UCSD-AML1 (cell line): ENCODE measurements around the gene SVOPL.

Source experiments
- DNase-seq: peaks from one replicate; lab custom pipeline; 2025; ENCODE audit not compliant: unreplicated experiment; lab: John Stamatoyannopoulos, UW

Gene SVOPL

DNA sequence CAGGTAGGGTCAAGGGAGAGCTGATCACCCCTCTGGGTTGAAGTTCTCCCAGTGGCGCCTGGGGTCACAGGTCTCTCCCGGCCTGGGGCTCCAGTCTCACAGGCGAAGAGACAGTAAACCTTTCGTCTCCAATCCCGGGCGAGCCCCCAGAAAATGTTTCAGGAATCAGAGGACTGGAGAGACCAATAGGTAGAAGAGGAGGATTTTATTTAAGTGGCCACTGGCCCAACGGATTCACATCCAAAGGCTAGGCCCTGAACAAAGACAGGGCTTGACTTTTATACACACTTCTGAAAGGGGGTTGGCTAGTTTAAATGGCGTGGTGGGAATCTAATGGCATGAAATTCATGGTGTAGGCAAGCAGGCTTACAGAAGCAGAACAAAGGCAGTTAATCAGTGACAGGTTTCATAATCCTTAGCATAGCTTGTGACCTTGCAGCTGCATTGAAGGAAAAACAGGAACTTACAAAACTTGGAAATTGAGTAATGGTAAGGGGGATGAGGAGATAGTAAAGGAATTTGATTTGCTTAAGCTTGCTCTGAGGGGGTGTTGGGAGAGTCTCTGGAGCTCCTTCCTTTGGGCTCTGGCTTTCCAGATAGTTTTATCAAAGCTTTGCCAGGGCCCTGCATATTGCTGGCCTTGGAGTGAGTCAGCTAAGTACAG is 135.6 kb downstream of the SVOPL start:
- no peak for DNase-seq

GRCh38 chr7:138565071-138565450 is 136.1 kb downstream of the SVOPL start:
- peak; percentile 7 for DNase-seq

DNA sequence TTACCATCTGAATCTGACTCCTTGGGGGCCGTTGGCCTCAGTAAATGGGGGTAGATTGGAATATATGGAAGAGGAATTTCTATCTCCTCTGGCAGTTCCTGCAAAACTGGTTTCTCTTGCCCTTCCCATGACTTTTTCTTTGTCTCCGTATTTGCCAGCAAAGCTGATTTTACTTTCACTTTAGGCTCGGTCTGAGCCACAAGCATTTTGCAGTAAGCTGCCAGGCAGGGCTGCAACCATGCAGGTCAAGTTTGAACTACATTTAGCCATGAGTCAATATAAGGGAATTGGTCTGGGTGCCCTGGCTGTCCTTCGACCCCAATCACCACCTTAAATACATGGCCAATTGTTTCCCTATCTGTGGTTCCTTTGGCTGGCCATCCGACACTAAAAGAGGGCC is 136.8 kb downstream of the SVOPL start:
- DNase-seq, result no peak

- DNase-seq, result no peak
These were observed 137.4 kb downstream of the SVOPL start for GRCh38 chr7:138563808-138564207.

DNA sequence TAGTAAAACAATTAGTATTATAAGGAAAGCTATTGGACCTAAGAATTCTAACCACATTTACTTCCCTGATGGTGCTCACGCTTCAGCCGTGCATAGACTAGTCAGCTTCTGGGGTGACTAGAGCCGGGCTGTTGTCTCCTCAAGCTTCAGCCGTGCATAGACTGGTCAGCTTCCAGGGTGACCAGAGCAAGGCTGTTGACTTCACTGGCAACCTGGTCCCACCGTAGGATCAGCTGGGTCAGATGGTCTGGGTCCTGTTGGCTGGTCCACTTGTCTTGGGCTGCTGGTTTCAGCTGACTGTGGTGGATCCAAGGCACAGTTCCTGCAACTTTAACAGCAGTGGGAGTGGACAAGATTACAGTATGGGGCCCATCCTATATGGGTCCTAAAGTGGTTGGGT is 141.7 kb downstream of the SVOPL start:
- no peak for DNase-seq

DNA sequence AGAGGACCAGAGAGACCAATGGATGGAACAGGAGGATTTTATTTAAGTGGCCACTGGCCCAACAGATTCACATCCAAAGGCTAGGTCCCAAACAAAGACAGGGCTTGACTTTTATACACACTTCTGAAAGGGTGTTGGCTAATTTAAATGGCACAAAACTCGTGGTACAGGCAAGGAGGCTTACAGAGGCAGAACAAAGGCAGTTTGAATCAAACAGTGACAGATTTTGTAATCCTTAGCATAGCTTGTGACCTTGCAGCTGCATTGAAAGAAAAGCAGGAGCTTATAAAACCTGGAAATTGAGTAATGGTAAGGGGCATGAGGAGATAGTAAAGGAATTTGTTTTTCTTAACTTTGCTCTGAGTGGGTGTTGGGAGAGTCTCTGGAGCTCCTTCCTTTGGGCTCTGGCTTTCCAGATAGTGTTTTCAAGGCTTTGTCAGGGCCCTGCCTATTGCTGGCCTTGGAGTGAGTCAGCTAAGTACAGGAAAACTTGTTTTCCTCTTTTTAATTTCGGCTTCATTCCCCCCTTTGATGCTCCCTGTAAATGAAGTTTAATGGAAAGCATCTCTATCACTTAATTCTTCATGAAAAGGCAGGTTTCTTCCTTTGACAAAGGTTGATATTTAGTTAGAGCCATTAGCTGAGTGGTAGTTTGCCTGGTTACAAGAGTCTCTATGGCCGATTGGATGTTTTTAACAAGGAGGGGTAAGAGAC is 144.2 kb downstream of the SVOPL start:
- DNase-seq, result no peak

- DNase-seq, result no peak
These were observed 145.5 kb downstream of the SVOPL start for GRCh38 chr7:138555684-138556083.

DNA sequence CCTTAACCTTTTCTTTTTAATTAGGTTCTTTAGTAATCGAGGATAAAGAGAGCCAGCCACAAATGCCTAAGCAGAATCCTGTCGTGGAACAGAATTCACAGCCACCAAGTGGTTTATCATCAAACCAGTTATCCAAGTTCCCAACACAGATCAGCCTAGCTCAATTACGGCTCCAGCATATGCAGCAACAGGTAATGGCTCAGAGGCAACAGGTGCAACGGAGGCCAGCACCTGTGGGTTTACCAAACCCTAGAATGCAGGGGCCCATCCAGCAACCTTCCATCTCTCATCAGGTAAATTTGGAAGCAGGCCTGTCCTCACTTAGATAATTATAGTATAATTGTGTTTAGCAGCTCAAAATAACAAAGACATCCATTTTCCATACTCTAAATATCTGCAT is 146.5 kb downstream of the SVOPL start:
- DNase-seq, result no peak

DNA sequence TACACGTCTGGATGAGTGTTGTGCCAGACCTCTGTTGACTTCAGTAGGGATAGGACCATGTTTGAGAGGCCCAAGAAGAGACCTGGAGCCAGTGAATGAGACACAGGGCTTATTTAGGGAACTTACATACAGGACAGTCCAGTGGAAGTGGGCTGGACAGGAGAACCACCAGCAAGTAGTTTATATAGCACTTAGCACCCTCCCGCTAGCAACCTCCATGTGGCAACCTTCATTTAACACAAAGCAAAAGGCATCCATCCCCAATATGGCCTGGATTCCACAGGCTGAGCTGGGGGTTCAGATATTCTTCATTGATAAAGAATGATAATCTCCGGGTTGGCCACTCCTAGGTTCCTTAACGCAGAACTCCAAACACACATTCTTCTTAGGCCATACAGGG is 147.4 kb downstream of the SVOPL start:
- no peak for DNase-seq

DNA sequence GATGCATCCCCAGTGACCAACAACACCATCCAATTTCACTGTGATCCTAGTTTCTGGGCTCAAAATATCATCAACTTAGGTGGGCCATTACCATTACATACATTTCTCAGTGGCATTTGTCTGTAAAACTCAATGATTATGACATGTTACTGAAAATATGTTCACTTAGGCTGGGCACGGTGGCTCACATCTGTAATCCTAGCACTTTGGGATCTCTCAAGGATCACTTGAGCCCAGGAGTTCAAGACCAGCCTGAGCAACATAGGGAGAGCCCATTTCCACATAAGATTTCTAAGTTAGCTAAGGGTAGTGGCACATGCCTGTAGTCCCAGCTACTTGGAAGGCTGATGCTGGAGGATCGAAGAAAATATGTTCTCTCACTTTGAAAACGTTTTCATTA is 150.1 kb downstream of the SVOPL start:
- no peak for DNase-seq

DNA sequence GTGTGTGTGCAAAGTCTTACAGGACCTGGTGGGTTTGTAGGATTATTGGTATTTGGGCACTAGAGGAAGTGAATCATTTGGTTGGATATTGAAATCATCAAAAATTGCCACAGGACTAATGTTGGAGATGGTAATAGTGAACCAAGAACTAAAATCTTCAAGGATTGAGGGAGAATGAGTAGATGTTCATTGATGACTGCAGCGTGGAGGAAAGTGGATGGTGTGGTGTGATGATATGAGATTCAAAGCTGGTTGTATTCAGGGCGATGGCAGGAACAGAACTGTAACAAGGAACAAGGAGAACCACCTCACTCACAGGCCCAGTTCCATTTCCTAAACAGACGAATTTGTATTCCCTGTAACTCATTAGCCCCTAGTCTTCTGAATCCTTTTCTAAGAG is 150.8 kb downstream of the SVOPL start:
- no peak for DNase-seq

- no peak for DNase-seq
These were observed 152.1 kb downstream of the SVOPL start for GRCh38 chr7:138549082-138549481.

- no peak for DNase-seq
These were observed 154.3 kb downstream of the SVOPL start for GRCh38 chr7:138546829-138547228.

GRCh38 chr7:138546064-138546619 is 155.0 kb downstream of the SVOPL start:
- DNase-seq, result no peak

- DNase-seq, result no peak
These were observed 156.0 kb downstream of the SVOPL start for GRCh38 chr7:138545123-138545522.
